C4-2B (cell line): ENCODE results near the gene ETHE1.

ENCODE experiments used
- CTCF ChIP-seq: fragments of 450-650 bp; conservative IDR thresholded peaks from 2 replicates; pipeline ENCODE4 v1.5.1; 2017; ENCODE audit warnings: mild to moderate bottlenecking
- ZFX ChIP-seq: fragments of 450-650 bp; IDR thresholded peaks from 2 replicates; pipeline ENCODE4 v1.6.1; 2017

- TF ChIP-seq ZFX, result no peak
- TF ChIP-seq CTCF, result no peak
Measured at GRCh38 chr19:43479226-43479625, 47.8 kb downstream of the ETHE1 start.
